ENCODE measurements around the gene PHTF2. TPM values are rescaled to one million over a fixed set of nuclear protein-coding genes. Genes with fewer than 3 reads are reported as not detected.

Gene PHTF2
- total and polyA plus RNA-seq, 10 of the 15 experiments (the other 5 are each of a cell fraction or from before 2014, with no cell fraction given): 12.9 to 41.8 (median 27.0) TPM

GRCh38 chr7:77912293-77912692 is 113.7 kb downstream of the PHTF2 start:
- FAIRE-seq (peak; percentile 27), ATAC-seq (no peak), DNase-seq (ENCODE audit: low read depth, low spot score) (no peak)
- no peaks in the 10 kb centered on the region for H4K20me1 ChIP-seq (ENCODE audit: control insufficient read depth, insufficient read depth)
- peaks cover 3% of the 10 kb centered on the region for H3K4me1 ChIP-seq (ENCODE audit: control insufficient read depth, insufficient read depth, low read length)
- BruUV-seq (replicated peaks): no TSS peak
- POLR2A ChIA-PET: no interaction called here
- no peak overlapping the region for H3K9ac ChIP-seq (ENCODE audit: control insufficient read depth, insufficient read depth, low read length)
- H3K79me2 ChIP-seq (ENCODE audit: control insufficient read depth, insufficient read depth, low read length): no peaks in the 10 kb centered on the region; the same call in 1 of the 2 replicates
- no peaks in the 10 kb centered on the region for H3K9me3 ChIP-seq (replicated peaks; ENCODE audit: control insufficient read depth, insufficient read depth, low read length)
- H3K27me3 ChIP-seq (replicated peaks in 1 of 2; ENCODE audit: control insufficient read depth in 2 of 2, insufficient read depth in 2 of 2, low read length in 1 of 2): no peaks in the 10 kb centered on the region
- 100% methylated on average over 1 of the region's 1 CpG for WGBS (ENCODE audit: insufficient coverage, insufficient replicate concordance, low lambda C conversion rate, missing lambda C conversion rate)
- H2AFZ ChIP-seq (ENCODE audit: control insufficient read depth, low read depth, low read length): no peak overlapping the region
- no peak overlapping the region for H3K4me3 ChIP-seq
- in situ Hi-C loops (cut with MboI): no loop called here
- SMC1A ChIA-PET (ENCODE audit: uncharacterized antibody, unreplicated experiment): interaction anchor here (0.6 to 1.9 kb wide), 6 partner anchors 9 to 215 kb away, joined by 4 to 7 read pairs (median 4); no protein-coding TSS in a partner anchor
- H3K27ac ChIP-seq (ENCODE audit: control insufficient read depth, insufficient read depth): no peak overlapping the region
- RAD21 ChIA-PET (ENCODE audit: unreplicated experiment): no interaction called here
- intact Hi-C loops (cut with micrococcal nuclease; ENCODE audit: unreplicated experiment): no loop called here
- H3K36me3 ChIP-seq (ENCODE audit: control insufficient read depth in 2 of 2, insufficient read depth in 2 of 2, low read length in 1 of 2): peaks cover 0 to 6% of the 10 kb centered on the region in 2 experiments; a peak in 1 of 4 replicates
- no peak overlapping the region for H3K4me2 ChIP-seq (ENCODE audit: control insufficient read depth, insufficient read depth)
- TF ChIP-seq TAF1 (IDR thresholded peaks at IDR 0.05; ENCODE audit: borderline replicate concordance, low read depth, low read length): no peak
- TF ChIP-seq MEF2B (IDR thresholded peaks at IDR 0.05; ENCODE audit: partially characterized antibody, poor library complexity, severe bottlenecking): no peak
- no peak for TF ChIP-seq RELA (IDR thresholded peaks at IDR 0.05; ENCODE audit: borderline replicate concordance, partially characterized antibody)
- no peak for TF ChIP-seq BCL11A (IDR thresholded peaks at IDR 0.05; ENCODE audit: low read depth, low read length)
- no peak for TF ChIP-seq NFYA (IDR thresholded peaks at IDR 0.05; ENCODE audit: borderline replicate concordance, low read depth, low read length)
- no peak for TF ChIP-seq RAD51 (IDR thresholded peaks at IDR 0.05)
- no peak for TF ChIP-seq ATF2 (IDR thresholded peaks at IDR 0.05; ENCODE audit: low read length)
- no peak for TF ChIP-seq CREM (IDR thresholded peaks at IDR 0.05; ENCODE audit: low read depth)
- no peak for TF ChIP-seq PBX3 (IDR thresholded peaks at IDR 0.05; ENCODE audit: insufficient replicate concordance, low read depth, low read length)
- TF ChIP-seq POLR2AphosphoS5 (IDR thresholded peaks at IDR 0.05; ENCODE audit: low read length): no peak
- TF ChIP-seq ZBTB33 (IDR thresholded peaks at IDR 0.05): no peak
- no peak for TF ChIP-seq TBL1XR1 (IDR thresholded peaks at IDR 0.05; ENCODE audit: low read depth, low read length)
- TF ChIP-seq RBBP5 (conservative IDR thresholded peaks at IDR 0.05): no peak
- TF ChIP-seq NFXL1 (IDR thresholded peaks at IDR 0.05; ENCODE audit: borderline replicate concordance): no peak
- no peak for TF ChIP-seq HDGF (IDR thresholded peaks at IDR 0.05)
- TF ChIP-seq ZZZ3 (IDR thresholded peaks at IDR 0.05; ENCODE audit: control insufficient read depth, insufficient read length, low read depth): no peak
- CTCF ChIA-PET: interaction anchor here (1.2 to 1.5 kb wide), 2 partner anchors 9 to 17 kb away, joined by 3 read pairs; no protein-coding TSS in a partner anchor
